IPS-NIHi11 (cell line): Measurements from ENCODE around the gene TBC1D22A.
"Not testable (repeated sequence)": the region's sequence is repeated elsewhere in the genome, so short reads cannot be mapped to it uniquely, and the experiment has no call there.

ENCODE experiments used
- DNase-seq: peaks from one replicate; pipeline ENCODE4 v3.0.0; 2012; ENCODE audit warnings: mixed read lengths, low spot score

The TBC1D22A gene, protein sequence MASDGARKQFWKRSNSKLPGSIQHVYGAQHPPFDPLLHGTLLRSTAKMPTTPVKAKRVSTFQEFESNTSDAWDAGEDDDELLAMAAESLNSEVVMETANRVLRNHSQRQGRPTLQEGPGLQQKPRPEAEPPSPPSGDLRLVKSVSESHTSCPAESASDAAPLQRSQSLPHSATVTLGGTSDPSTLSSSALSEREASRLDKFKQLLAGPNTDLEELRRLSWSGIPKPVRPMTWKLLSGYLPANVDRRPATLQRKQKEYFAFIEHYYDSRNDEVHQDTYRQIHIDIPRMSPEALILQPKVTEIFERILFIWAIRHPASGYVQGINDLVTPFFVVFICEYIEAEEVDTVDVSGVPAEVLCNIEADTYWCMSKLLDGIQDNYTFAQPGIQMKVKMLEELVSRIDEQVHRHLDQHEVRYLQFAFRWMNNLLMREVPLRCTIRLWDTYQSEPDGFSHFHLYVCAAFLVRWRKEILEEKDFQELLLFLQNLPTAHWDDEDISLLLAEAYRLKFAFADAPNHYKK

DNA sequence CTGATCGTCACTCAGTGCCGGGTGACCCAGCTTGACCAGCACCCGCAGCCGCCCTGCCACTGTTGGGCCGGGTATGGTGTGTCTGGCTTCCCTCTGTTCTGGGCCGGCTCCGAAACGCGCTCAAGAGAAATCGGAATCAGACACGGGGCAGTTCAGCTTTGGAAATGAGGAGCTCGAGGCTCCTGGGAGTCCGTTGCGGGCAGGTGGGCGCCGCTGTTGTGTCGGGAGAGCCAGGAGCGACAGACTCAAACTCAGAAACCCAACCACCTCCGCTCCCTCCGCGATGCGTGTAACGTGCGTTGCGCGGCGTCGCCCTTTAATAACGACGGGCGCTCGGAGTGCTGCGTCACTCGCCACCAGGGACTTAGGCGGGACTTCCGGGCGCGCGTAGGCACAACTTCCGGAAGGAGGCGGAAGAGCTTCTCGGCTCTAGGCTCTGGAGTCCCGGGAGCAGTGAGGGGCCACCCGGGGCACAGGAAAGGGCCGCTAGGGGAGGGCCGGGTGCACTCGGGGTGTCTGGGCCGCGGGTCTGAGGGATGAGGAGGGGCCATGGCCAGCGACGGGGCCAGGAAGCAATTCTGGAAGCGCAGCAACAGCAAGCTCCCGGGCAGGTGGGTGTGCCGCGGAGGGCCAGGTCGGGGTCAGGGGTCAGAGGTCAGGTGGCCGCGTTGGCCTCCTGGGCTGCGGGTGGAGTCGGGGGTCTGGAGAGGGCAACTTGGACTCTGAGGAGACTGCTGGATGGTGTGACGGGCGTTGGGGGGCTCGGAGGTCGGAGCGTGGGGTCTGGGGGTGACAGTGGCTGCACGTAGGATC lies at the start of gene TBC1D22A:
Gene TBC1D22A, plus strand, starts transcription at position 413 of the 813 bp plus-strand sequence. Its CDS starts 137 bp downstream, at position 550.
- peak; percentile 98 for DNase-seq

DNA sequence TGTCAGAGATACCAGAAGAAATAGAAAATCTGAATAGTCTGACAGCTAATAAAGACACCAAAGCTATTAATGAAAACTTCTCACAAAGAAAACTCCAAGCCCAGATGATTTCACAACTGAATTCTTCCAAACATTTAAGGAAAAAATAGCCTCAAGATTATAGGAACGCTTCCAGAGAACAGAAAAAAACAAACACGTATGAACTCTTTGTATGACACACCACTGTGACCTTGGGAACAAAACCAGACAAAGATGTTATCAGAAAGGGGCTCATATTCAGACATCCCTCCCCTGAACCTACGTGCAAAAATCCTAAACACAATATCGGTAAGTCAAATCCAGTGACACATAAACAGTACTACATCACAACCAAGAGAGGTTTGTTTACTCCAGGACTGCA lies 47.9 kb upstream of the TBC1D22A start:
- DNase-seq, result no peak

GRCh38 chr22:46719921-46720320 lies 42.5 kb upstream of the TBC1D22A start:
- DNase-seq, result peak; percentile 3

DNA sequence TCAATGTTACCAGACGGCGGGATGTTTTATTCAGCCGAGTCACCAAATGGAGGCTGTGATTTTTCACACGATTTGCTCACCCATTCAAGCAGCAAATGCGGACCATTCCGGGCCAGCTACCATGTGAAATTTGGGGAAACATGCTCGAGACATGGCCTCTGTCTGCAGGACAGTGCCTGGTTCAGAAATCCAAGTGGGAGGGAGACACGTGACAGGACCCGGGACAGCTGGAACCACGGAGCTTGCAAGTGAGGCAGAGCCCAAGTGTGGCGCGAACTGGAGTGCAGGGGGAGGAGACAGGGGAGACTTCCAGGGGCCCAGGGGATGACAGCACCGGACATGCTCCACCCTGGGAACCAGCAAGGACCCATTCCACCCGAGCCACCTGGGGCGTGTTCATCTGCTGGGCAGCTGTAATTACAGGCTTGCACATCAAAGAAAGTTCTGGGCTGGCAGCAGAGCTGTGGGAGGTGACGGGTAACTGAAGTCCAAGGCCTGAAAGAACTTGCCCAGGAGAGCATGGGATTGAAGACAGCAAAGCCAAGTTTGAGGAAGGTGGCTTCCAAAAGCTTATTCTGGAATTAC lies 40.9 kb upstream of the TBC1D22A start:
- peak; percentile 27 for DNase-seq

DNA sequence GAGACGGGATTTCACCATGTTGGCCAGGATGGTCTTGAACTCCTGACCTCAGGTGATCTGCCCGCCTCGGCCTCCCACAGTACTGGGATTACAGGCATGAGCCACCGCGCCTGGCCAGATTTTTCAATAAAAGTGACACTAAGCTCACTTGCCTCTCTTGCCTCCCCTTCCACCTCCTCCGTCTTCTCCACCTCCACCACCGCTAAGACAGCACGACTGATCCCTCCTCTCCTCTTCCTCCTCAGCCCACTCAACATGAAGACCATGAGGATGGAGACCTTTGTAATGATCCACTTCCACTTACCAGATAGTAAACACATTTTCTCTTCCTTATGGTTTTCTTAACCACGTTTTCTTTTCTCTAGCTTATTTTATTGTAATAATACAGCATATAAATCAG lies 38.6 kb upstream of the TBC1D22A start:
- DNase-seq, result no peak

GRCh38 chr22:46725096-46725495 lies 37.4 kb upstream of the TBC1D22A start:
- DNase-seq, result no peak

- DNase-seq, result no peak
These were observed 36.1 kb upstream of the TBC1D22A start for GRCh38 chr22:46726066-46726985.

GRCh38 chr22:46726986-46727317 lies 35.5 kb upstream of the TBC1D22A start:
- DNase-seq, result no peak

DNA sequence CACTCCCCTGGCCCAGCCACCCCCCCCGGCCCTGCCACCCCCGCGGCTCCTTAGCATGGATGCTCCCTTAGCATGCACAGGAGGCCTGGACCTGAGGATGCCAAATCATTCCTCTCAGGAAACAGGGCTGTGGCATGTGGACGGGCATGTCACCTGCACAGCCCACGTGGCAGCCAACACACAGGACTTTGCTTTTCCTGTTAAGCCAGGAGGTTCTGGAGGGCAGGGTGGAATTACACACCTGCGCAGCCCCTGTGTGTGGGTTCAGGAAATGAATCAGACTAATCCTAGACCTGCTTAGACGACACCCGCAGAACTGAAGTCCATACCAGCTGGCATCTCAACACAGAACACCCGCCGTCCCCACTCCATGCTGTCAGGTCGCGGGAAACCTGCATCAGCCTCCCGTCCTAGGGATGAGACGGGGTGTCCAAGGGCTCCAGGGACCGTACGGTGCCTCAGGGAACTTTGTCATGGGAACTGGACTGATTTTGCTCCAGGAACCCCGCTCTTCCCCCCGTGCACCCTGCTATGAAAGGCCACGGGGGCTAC lies 34.6 kb upstream of the TBC1D22A start:
- no peak for DNase-seq

DNA sequence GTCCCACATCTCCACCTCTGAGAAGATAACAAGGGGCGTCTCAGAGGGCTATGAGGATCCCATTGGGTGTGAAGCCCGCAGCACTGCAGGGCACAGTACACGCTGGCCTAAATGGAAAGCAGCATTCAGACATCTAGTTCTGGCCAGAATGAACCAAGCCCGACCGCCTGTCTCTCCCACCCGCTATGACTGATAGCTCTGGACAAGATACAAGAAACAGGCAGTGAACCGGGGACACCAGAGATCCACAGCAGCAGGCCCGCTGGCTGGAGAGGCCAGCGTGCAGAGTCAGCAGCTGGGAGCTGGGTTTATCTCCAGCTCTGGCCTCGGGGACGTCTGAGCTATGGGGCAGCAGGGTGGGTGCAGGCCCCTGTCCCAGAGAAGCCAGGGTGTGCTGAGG lies 34.0 kb upstream of the TBC1D22A start:
- no peak for DNase-seq

- DNase-seq, result no peak
These were observed 31.7 kb upstream of the TBC1D22A start for GRCh38 chr22:46730568-46731245.

DNA sequence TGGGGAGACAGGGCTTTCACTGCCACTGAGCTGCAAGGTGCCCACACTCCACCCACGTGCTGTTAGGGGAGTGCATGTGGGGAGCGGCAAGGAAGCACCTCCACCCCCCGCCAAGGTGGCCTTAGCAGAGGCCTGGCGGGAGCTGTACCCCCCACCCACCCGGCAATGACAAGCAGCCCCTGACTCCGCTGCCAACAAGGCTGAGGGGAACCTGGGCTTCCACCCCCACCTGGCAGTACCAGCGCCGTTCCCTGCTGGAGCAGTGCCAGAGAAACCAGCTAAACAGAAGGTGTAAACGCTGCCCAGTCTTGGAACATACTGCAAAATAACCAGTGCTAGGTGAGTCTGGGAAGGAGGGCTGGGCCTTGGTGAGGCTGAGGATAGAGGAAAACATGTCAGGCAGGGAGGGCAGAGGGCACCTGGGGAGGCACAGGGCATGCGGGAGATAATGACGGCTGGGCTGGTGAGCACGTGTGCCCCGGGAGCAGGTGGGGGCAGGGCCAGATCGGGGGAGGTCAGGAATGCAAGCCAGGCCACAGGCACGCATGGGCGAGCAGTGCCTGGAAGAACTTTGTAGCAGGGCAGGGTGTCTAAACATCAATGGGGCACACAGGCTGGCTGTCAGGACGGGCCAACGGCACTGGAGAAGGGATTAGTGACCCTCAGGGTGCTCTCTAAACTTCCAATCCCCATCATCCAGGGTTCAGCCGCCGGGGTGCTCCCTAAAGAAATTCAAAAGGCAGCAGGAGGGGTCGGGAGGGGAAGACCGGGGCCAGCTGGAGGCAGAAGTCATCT lies 31.0 kb upstream of the TBC1D22A start:
- DNase-seq, result peak; percentile 78

DNA sequence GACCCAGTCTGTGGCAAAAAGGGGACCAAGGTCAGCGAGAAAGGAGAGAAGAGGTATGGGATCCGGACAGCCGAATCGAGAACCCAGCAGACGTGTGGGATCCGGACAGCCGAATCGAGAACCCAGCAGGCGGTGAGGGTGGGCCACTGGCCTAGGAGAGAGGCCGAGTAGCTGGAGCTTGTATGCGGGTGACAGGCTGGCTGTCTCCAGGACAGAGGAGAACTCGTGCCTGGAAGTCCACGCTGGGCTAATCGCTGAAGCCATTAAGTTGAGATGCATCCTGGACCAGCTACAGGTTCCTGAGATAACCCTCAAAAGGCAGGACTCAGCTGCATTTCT lies 30.4 kb upstream of the TBC1D22A start:
- no peak for DNase-seq

- DNase-seq, result no peak
These were observed 29.9 kb upstream of the TBC1D22A start for GRCh38 chr22:46732513-46732912.

- DNase-seq, result not testable (repeated sequence)
These were observed 28.2 kb upstream of the TBC1D22A start for GRCh38 chr22:46734213-46734722.

DNA sequence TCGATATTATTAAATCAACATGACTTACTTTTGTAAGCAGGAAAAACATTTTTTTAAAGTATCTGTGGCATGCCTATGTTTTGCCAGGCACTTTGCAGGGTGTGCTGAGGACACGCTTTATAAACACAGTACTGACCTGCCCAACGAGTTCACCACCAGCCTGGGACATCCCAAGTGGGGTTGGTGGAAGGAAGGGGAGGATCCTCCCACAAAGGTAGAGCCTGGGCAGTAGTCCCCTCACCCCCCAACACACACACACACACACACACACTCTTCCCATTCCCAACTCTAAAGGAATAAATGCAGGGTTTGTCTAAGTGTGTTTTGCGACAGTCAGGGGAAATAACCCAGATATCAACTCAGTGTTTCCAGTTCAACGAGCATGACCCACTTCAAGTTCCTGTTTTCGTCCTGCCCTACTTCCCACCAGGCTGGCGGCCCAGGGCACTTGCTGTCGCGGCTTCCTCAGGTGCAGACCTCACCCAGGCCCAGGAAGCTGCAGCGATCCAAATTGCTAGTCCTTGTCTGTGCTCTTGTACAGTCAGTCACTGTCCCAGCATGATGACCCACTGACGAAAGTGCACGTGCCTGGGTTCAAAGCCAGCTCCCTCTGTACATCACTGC lies 27.5 kb upstream of the TBC1D22A start:
- DNase-seq, result no peak

DNA sequence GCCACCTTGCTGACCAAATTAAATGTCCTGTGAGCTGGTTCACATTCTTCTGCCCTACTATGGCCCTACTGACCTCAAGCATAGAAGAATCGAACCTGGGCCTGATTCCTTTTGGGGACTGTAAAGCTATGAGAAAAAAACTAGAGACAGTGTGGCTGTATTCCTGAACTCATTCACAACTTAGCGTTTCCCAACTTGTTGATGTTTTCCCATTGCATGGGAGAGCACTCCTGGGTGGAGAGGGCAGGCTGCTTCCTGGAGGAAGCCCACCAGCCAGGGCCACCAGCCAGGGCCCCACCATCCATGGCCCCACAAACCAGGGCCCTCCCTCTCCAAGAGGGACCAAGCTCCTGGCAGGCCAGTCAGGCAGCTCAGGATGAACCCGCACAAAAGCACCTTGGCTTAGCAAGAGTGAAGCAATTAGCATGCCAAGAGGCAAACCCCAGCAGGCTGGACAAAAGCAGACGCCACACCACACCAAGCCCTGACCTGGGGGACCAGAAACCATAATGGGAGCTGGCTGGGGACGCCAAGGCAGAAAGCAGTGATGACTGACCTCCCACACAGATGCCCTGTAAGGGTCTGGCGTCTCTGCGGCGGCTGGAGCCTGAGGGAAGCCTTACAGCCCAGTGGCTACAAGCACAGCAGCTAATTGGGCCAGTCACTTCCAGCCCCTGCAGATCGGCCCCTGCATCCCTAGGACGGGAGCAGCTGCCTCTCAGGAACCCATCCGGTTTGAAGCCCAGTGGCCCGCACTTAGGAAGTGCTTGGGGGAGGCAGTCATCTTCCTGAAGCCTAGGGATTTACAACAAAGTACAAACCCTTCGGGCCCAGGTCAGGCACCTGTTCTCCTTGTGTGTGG lies 26.5 kb upstream of the TBC1D22A start:
- peak; percentile 38 for DNase-seq

DNA sequence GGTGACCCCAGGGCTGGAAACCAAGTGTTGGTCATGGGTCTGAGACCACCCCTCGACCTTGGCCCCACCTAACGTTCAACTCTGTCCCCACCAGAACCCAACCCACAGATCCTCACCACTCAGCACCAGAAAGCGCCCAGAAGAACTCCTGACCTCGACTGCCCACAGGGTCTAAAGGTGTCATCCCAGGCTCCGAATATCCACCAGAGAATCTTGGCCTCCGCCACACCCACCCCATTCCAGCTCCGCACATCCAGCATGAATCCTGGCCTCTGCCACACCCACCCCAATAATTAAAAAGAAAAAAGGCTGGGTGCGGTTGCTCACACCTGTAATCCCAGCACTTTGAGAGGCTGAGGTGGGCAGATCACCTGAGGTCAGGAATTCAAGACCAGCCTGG lies 25.7 kb upstream of the TBC1D22A start:
- no peak for DNase-seq
